BLaER1 treated with 17β-estradiol and CSF1 and Interleukin-3, amounts not matched to agents 10 nM and 100 nM (cell line): ENCODE measurements around the gene ZBED5.
"Not testable (repeated sequence)": the region's sequence is repeated elsewhere in the genome, so short reads cannot be mapped to it uniquely, and the experiment has no call there.

Experiments used
- H3K27ac ChIP-seq, 11 experiments: shearing (Covaris generic); formaldehyde crosslinking; 2 replicates each; pipeline ENCODE4 v1.8.1; 2022
- H3K27me3 ChIP-seq, 11 experiments: shearing (Covaris generic); formaldehyde crosslinking; 2 replicates each; pipeline ENCODE4 v1.8.1; 2022
- H3K36me3 ChIP-seq, 11 experiments: shearing (Covaris generic); formaldehyde crosslinking; 2 replicates each; pipeline ENCODE4 v1.8.1; 2022
- H3K4me1 ChIP-seq, 10 experiments: shearing (Covaris generic); formaldehyde crosslinking; 2 replicates each; pipeline ENCODE4 v1.8.1; 2022
- H3K4me2 ChIP-seq, 11 experiments: shearing (Covaris generic); formaldehyde crosslinking; 2 replicates each; pipeline ENCODE4 v1.8.1; 2022
- H3K4me3 ChIP-seq, 10 experiments: shearing (Covaris generic); formaldehyde crosslinking; 2 replicates each; pipeline ENCODE4 v1.8.1; 2022
- H3K9ac ChIP-seq, 11 experiments: shearing (Covaris generic); formaldehyde crosslinking; 2 replicates each; pipeline ENCODE4 v1.8.1; 2022
- H3K9me3 ChIP-seq, 11 experiments: shearing (Covaris generic); formaldehyde crosslinking; replicated peaks in 1 of 11; 2 replicates each; pipeline ENCODE4 v1.8.1; 2022
- H4K20me1 ChIP-seq, 11 experiments: shearing (Covaris generic); formaldehyde crosslinking; 2 replicates each; pipeline ENCODE4 v1.8.1; 2022
- Cebpa-rat ChIP-seq, 11 experiments: shearing (Covaris generic); IDR thresholded peaks; 2 replicates each; pipeline ENCODE4 v1.8.1; 2022

The ZBED5 gene

DNA sequence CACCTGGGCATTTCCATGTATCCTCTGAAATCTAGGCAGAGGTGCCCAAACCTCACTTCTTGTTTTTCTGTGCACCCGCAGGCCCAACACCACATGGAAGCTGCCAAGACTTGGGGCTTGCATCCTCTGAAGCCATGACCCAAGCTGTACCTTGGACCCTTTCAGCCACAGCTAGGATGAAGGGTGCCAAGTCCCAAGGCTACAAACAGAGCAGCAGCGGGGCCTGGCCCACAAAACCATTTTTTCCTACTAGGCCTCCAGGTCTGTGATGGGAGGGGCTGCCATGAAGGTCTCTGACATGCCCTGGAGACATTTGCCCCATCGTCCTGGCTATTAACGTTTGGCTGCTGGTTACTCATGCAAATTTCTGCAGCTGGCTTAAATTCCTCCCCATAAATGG is 28.7 kb downstream of the ZBED5 start:
- Histone ChIP-seq H3K4me3 (no peak overlapping the region), H3K4me2 (no peak overlapping the region), H4K20me1 (no peaks in the 10 kb centered on the region), H3K9me3 (peaks cover 0 to 14% (median 7%) of the 10 kb centered on the region in 11 experiments; a peak in 7 of 22 replicates), H3K4me1 (peaks cover 7 to 12% (median 10%) of the 10 kb centered on the region in 10 experiments; a peak in 17 of 20 replicates), H3K9ac (no peak overlapping the region), H3K27ac (no peak overlapping the region), H3K27me3 (no peaks in the 10 kb centered on the region), H3K36me3 (peaks cover 0 to 3% (median 0%) of the 10 kb centered on the region in 11 experiments; a peak in 1 of 22 replicates)
- no peak for TF ChIP-seq Cebpa-rat (IDR thresholded peaks at IDR 0.05)

GRCh38 chr11:10828402-10828801 is 29.5 kb downstream of the ZBED5 start:
- TF ChIP-seq Cebpa-rat (IDR thresholded peaks at IDR 0.05), result no peak
- Histone ChIP-seq H4K20me1 (no peaks in the 10 kb centered on the region), H3K9ac (no peak overlapping the region), H3K27ac (no peak overlapping the region), H3K36me3 (peaks cover 0 to 3% (median 0%) of the 10 kb centered on the region in 11 experiments; a peak in 1 of 22 replicates), H3K9me3 (peaks cover 0 to 14% (median 7%) of the 10 kb centered on the region in 11 experiments; a peak in 7 of 22 replicates), H3K4me2 (no peak overlapping the region), H3K4me1 (peaks cover 7 to 12% (median 10%) of the 10 kb centered on the region in 10 experiments; a peak in 17 of 20 replicates), H3K27me3 (no peaks in the 10 kb centered on the region), H3K4me3 (no peak overlapping the region)

DNA sequence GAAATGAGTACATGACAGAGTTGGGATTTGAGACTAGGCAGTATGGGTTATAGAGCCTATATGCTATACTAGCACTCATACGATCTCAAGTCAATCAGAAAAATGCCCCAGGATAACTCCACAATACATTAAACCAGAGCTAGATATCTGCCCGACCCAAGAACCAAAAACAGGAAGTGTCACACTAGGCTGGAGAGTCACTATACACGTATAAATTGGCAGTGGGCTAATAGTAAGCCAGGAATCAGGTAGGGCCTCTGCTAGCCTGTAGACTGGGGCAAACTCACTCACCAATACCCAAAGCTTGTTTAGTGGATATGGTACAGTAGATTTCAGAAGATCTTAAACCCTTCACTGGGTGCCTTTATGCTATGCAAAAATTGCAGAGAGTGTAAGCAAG is 33.0 kb downstream of the ZBED5 start:
- no peaks in the 10 kb centered on the region for H3K27me3 ChIP-seq
- no peak overlapping the region for H3K4me3 ChIP-seq
- peaks cover 7 to 12% (median 10%) of the 10 kb centered on the region in 10 experiments; a peak in 17 of 20 replicates for H3K4me1 ChIP-seq
- no peak overlapping the region for H3K9ac ChIP-seq
- H3K4me2 ChIP-seq, result peak overlapping the region; percentile 5 to 52 (median 39); a peak in 20 of 22 replicates
- H4K20me1 ChIP-seq, result no peaks in the 10 kb centered on the region
- TF ChIP-seq Cebpa-rat (IDR thresholded peaks at IDR 0.05), result no peak
- no peak overlapping the region for H3K27ac ChIP-seq
- H3K9me3 ChIP-seq, result peaks cover 0 to 14% (median 7%) of the 10 kb centered on the region in 11 experiments; a peak in 7 of 22 replicates
- peaks cover 0 to 8% (median 0%) of the 10 kb centered on the region in 11 experiments; a peak in 2 of 22 replicates for H3K36me3 ChIP-seq

DNA sequence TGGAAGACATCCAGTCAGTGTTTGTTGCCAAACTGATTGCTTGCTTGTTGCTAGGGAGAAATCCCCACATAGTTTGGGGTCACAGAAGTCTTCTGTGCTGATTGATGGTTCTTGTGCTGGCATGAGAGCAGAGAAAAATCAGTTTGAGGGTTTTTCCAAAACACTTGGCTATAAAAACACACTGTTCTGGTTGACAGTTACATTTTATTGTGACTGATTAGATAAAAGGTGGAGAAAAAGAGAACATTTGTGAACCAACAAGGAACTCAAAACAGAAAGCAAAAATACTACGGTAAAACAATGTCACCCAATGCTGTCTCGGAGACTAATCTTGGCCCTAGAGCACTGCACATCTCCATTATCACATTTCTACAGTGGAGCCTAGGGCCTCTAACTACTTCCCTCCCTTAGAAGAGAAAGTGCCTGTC is 34.7 kb downstream of the ZBED5 start:
- no peak for TF ChIP-seq Cebpa-rat (IDR thresholded peaks at IDR 0.05)
- Histone ChIP-seq H3K4me1 (peaks cover 7 to 12% (median 10%) of the 10 kb centered on the region in 10 experiments; a peak in 17 of 20 replicates), H4K20me1 (no peaks in the 10 kb centered on the region), H3K27me3 (no peaks in the 10 kb centered on the region), H3K36me3 (peaks cover 0 to 7% (median 0%) of the 10 kb centered on the region in 11 experiments; a peak in 1 of 22 replicates), H3K9me3 (no peaks in the 10 kb centered on the region), H3K9ac (no peak overlapping the region), H3K4me3 (no peak overlapping the region), H3K27ac (no peak overlapping the region), H3K4me2 (no peak overlapping the region)

GRCh38 chr11:10822491-10822890 is 35.4 kb downstream of the ZBED5 start:
- not testable (repeated sequence) for H3K4me3 ChIP-seq, H3K27ac ChIP-seq, H3K36me3 ChIP-seq, H3K9ac ChIP-seq, H3K4me2 ChIP-seq, H3K27me3 ChIP-seq, H4K20me1 ChIP-seq, H3K9me3 ChIP-seq
- H3K4me1 ChIP-seq, result peaks cover 7 to 12% (median 10%) of the 10 kb centered on the region in 10 experiments; a peak in 17 of 20 replicates

- TF ChIP-seq Cebpa-rat (IDR thresholded peaks at IDR 0.05), result no peak
- peaks cover 0 to 7% (median 0%) of the 10 kb centered on the region in 11 experiments; a peak in 1 of 22 replicates for H3K36me3 ChIP-seq
- no peak overlapping the region for H3K27ac ChIP-seq
- no peak overlapping the region for H3K4me3 ChIP-seq
- H3K27me3 ChIP-seq, result no peaks in the 10 kb centered on the region
- no peak overlapping the region for H3K4me2 ChIP-seq
- H4K20me1 ChIP-seq, result no peaks in the 10 kb centered on the region
- no peaks in the 10 kb centered on the region for H3K9me3 ChIP-seq
- no peak overlapping the region for H3K9ac ChIP-seq
- H3K4me1 ChIP-seq, result no peaks in the 10 kb centered on the region
Observed at GRCh38 chr11:10818594-10818993, 39.3 kb downstream of the ZBED5 start.

- Histone ChIP-seq H3K4me1 (peaks cover 5 to 11% (median 7%) of the 10 kb centered on the region in 10 experiments; a peak in 18 of 20 replicates), H3K27me3 (no peaks in the 10 kb centered on the region), H3K9ac (no peak overlapping the region), H3K36me3 (no peaks in the 10 kb centered on the region), H3K4me3 (no peak overlapping the region), H4K20me1 (no peaks in the 10 kb centered on the region), H3K27ac (no peak overlapping the region), H3K9me3 (no peaks in the 10 kb centered on the region), H3K4me2 (no peak overlapping the region)
- TF ChIP-seq Cebpa-rat (IDR thresholded peaks at IDR 0.05), result no peak
Observed at GRCh38 chr11:10813945-10814344, 43.9 kb downstream of the ZBED5 start.

- Histone ChIP-seq H3K4me2 (peak overlapping the region; percentile 85 to 97 (median 93)), H3K27ac (peak overlapping the region; percentile 78 to 100 (median 100)), H4K20me1 (peaks cover 21 to 38% (median 36%) of the 10 kb centered on the region in 11 experiments; a peak in 21 of 22 replicates), H3K9ac (peak overlapping the region; percentile 85 to 100 (median 100)), H3K9me3 (no peaks in the 10 kb centered on the region), H3K27me3 (no peaks in the 10 kb centered on the region), H3K4me1 (peaks cover 28 to 35% (median 31%) of the 10 kb centered on the region in 10 experiments), H3K36me3 (peaks cover 25 to 33% (median 32%) of the 10 kb centered on the region in 11 experiments), H3K4me3 (peak overlapping the region; percentile 86 to 100 (median 98))
- TF ChIP-seq Cebpa-rat (IDR thresholded peaks at IDR 0.05), result no peak
Observed at GRCh38 chr11:10809373-10810160, 48.3 kb downstream of the ZBED5 start.

DNA sequence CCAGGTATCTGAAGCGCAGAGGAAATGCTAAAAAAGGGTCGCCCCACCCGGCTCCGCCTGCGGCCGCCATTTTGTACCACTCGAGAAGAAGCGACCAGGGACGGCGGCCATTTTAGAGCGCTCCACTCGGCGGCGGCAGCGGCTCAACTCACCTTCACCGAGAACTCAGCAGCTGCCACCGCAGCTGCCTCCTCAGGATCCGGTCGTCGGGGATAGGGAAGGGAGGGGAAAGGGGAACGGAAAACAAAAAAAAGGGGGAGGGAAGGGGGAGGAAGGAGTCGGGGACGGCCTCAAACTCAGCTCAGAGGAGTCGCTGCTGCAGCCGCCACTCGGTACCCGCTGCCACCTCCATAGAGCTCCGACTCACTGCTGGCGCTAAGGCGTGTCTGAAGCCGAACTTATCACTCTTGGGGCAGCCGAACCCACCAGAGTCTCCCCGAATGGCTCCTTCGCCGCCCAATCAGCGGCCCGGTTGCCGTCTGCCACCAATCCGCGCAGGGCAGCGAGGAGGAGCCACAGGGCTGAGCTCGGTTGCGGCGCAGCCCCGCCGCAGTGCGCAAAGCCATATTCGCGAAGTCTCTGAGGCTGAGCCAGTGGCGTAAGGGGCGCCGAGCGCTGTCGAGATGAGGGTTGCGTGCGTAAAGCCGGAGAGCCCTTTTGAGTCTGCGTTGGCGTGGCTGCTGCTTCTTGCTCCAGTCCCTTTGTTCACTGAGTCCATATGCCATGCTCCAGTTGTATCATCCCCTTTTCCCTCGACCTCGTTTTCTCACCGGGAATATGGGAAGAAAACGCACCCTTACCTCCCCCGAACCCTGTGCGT is 49.1 kb downstream of the ZBED5 start, which contains the start of gene EIF4G2:
Gene EIF4G2, minus strand, starts transcription at position 374 of the 820 bp plus-strand sequence.
- Histone ChIP-seq H3K9ac (peak within 1 kb of the TSS; percentile 98 to 100 (median 100)), H3K27ac (peak within 1 kb of the TSS; percentile 96 to 100 (median 100)), H3K4me2 (peak within 1 kb of the TSS; percentile 89 to 97 (median 94)), H3K9me3 (no peaks in the 10 kb centered on the region), H4K20me1 (peaks cover 26 to 46% (median 44%) of the 10 kb centered on the region in 11 experiments; a peak in 21 of 22 replicates), H3K27me3 (no peaks in the 10 kb centered on the region), H3K4me1 (peaks cover 29 to 40% (median 37%) of the 10 kb centered on the region in 10 experiments), H3K4me3 (peak within 1 kb of the TSS; percentile 86 to 100 (median 98)), H3K36me3 (peaks cover 34 to 41% (median 40%) of the 10 kb centered on the region in 11 experiments)
- TF ChIP-seq Cebpa-rat (IDR thresholded peaks at IDR 0.05), result no peak
